ENCODE data around the gene IL24. TPM values are rescaled to one million over a fixed set of nuclear protein-coding genes. Genes with fewer than 3 reads are reported as not detected.
A peak's percentile ranks its signal among the peaks of the same experiment; 100 is the strongest.

The IL24 gene
- total RNA-seq, 1 donor from 2014 or later, result not detected

DNA sequence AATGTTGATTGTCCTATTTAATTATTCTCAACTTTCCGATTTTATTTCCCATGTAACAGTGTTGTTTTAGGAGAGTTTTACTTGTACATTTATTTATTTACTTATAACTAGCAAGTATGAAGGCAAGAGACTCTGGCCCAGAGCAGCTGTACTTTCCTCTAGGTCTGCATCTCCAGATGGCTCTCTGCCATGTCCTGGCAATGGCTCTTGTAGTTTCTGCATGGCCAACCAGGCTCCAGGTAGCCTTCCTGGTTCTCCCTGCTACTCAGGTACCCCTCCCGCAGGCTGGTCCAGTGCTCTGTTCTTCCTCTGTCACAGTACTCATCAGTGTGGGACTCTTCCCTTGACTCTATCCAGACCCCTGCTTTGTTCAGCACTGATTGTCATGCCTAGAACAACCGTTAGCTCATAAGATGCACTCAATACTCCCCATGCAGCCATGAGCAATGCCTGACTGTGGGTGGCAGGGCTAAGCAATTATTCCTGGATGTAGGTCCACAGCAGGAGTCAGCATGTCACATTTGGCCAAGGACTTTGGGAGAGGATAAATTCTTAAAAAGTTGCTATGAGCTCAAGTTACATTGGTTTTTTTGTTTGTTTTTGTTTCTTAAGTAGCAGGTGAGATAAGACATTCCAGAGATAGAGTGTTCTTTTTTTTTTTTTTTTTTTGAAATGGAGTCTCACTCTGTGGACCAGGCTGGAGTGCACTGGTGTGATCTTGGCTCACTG is 42.7 kb upstream of the IL24 start:
- peaks cover 35% of the 10 kb centered on the region for H3K9me3 Mint-ChIP-seq (ENCODE audit: low read depth)
- TF ChIP-seq, protein P1, sequence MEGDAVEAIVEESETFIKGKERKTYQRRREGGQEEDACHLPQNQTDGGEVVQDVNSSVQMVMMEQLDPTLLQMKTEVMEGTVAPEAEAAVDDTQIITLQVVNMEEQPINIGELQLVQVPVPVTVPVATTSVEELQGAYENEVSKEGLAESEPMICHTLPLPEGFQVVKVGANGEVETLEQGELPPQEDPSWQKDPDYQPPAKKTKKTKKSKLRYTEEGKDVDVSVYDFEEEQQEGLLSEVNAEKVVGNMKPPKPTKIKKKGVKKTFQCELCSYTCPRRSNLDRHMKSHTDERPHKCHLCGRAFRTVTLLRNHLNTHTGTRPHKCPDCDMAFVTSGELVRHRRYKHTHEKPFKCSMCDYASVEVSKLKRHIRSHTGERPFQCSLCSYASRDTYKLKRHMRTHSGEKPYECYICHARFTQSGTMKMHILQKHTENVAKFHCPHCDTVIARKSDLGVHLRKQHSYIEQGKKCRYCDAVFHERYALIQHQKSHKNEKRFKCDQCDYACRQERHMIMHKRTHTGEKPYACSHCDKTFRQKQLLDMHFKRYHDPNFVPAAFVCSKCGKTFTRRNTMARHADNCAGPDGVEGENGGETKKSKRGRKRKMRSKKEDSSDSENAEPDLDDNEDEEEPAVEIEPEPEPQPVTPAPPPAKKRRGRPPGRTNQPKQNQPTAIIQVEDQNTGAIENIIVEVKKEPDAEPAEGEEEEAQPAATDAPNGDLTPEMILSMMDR (IDR thresholded peaks at IDR 0.05; ENCODE audit: unreplicated experiment), result no peak
- DNase-seq (ENCODE audit: low spot score, unreplicated experiment), result no peak
- no peak overlapping the region for H3K4me3 Mint-ChIP-seq (ENCODE audit: low read depth)
- peaks cover 8% of the 10 kb centered on the region for H3K27me3 Mint-ChIP-seq
- H3K27ac Mint-ChIP-seq, result no peak overlapping the region
- no peaks in the 10 kb centered on the region for H3K36me3 Mint-ChIP-seq (ENCODE audit: insufficient read depth)
- H3K4me1 Mint-ChIP-seq (ENCODE audit: low read depth), result peaks cover 3% of the 10 kb centered on the region

DNA sequence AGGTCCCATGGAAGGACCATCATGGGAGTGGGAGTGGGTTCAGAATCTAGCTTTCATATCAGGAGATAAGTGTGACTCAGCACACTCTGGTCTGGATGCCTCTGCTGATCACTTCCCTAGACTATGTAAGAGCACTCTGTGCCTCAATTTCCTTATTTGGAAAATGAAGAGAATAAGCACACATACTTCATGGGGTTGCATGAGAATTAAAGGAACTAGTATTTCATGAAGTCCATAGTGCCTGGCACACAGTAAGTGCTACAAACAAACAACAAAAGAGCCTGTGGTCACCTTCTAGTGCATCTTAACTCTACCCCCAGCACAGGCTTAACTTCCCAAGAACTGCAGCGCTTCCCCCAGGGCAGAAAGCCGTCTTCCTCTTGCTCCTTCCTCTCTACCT is 41.4 kb upstream of the IL24 start:
- no peak for DNase-seq (ENCODE audit: low spot score, unreplicated experiment)
- H3K27ac Mint-ChIP-seq, result no peak overlapping the region
- H3K4me3 Mint-ChIP-seq (ENCODE audit: low read depth), result no peak overlapping the region
- peaks cover 15% of the 10 kb centered on the region for H3K27me3 Mint-ChIP-seq
- H3K36me3 Mint-ChIP-seq (ENCODE audit: insufficient read depth), result no peaks in the 10 kb centered on the region
- peaks cover 3% of the 10 kb centered on the region for H3K4me1 Mint-ChIP-seq (ENCODE audit: low read depth)
- TF ChIP-seq, protein P1 (IDR thresholded peaks at IDR 0.05; ENCODE audit: unreplicated experiment), result no peak
- peaks cover 26% of the 10 kb centered on the region for H3K9me3 Mint-ChIP-seq (ENCODE audit: low read depth)

DNA sequence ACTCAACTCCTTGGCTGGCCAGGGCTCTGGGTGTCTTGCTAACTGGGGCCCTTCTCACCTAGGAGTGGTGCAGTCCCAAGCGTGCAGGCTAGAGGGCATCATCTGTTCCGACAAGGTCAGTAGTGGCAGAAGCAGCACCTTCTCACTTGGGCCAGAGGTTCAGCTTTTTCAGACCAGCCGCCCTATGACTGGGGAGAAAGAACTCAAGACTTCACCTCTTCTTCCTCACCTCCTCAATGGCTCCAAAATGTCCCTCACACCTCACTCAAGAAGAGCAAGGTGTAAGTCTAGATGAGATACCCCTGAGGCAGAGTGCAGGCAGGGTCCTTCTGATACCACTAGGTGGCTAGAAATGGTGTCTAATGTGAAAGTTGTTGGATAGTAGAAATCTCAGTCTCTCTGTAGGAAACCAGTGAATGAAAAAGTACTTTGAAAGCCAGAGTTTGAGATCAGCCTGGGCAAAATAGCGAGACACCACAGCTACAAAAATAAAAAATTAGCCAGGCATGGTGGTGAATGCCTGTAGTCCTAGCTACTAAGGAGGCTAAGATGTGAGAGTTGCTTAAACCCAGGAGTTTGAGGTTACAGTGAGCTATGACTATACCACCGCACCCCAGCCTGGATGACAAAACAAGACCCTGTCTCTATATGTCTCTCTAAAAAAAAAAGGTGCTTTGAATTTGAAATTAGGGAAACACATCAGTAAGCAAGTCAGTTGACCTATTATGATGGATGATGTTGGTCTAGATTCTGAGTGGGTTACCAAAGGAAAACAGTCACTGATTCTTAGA is 40.4 kb upstream of the IL24 start:
- H3K4me3 Mint-ChIP-seq (ENCODE audit: low read depth), result no peak overlapping the region
- peaks cover 21% of the 10 kb centered on the region for H3K27me3 Mint-ChIP-seq
- no peaks in the 10 kb centered on the region for H3K36me3 Mint-ChIP-seq (ENCODE audit: insufficient read depth)
- peaks cover 3% of the 10 kb centered on the region for H3K4me1 Mint-ChIP-seq (ENCODE audit: low read depth)
- no peak for DNase-seq (ENCODE audit: low spot score, unreplicated experiment)
- H3K27ac Mint-ChIP-seq, result no peak overlapping the region
- H3K9me3 Mint-ChIP-seq (ENCODE audit: low read depth), result peaks cover 20% of the 10 kb centered on the region
- TF ChIP-seq, protein P1 (IDR thresholded peaks at IDR 0.05; ENCODE audit: unreplicated experiment), result peak; percentile 34

DNA sequence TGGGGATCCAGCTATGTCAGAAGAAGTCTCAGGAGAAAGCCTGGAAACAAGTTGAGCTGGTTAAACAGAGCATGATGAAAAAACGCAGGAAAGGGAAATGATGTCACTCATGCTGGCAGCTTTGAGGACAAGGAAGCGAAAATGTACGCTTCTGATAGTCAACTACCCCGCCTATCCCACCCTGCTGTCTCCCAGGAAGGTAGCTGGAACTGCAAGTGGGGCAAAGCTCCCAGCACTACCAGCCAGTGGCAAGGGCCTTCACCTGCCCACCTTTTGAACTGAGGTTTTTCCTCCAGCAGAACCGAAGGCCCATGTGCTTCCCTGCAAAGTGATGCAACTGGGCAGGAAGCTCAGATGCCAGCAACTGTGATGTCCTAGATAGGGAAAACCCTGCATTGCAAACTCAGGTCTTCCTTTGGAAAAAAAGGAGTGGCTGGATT is 38.1 kb upstream of the IL24 start:
- no peak for DNase-seq (ENCODE audit: low spot score, unreplicated experiment)
- Mint-ChIP-seq H3K27ac (no peak overlapping the region), H3K27me3 (peaks cover 26% of the 10 kb centered on the region), H3K9me3 (ENCODE audit: low read depth) (peaks cover 2% of the 10 kb centered on the region), H3K4me1 (ENCODE audit: low read depth) (peaks cover 8% of the 10 kb centered on the region), H3K4me3 (ENCODE audit: low read depth) (no peak overlapping the region), H3K36me3 (ENCODE audit: insufficient read depth) (no peaks in the 10 kb centered on the region)
- TF ChIP-seq, protein P1 (IDR thresholded peaks at IDR 0.05; ENCODE audit: unreplicated experiment), result no peak

DNA sequence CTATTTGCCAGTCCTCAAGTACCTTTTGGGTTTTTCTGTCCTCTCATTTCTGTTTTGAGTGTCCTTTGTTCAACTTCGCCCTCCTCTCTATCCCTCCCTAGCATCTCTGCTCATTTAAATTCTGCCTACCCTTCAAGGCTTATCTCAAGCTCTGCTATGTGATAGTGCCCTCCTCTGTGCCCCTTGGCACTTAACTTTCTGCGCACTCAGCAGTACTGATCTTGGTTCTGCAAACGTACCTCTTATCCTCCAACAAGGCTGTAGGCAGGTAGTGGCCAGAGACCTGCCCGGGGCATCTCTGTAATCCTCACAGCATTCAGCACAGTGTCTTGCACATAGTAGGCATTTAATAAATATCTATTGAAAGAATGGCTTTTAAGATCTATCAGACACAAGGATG is 37.1 kb upstream of the IL24 start:
- peaks cover 30% of the 10 kb centered on the region for H3K27me3 Mint-ChIP-seq
- H3K4me3 Mint-ChIP-seq (ENCODE audit: low read depth), result no peak overlapping the region

More for the DNA sequence above, 37.1 kb upstream of the IL24 start:
- Mint-ChIP-seq H3K9me3 (ENCODE audit: low read depth) (no peaks in the 10 kb centered on the region), H3K36me3 (ENCODE audit: insufficient read depth) (no peaks in the 10 kb centered on the region), H3K27ac (no peak overlapping the region), H3K4me1 (ENCODE audit: low read depth) (peaks cover 5% of the 10 kb centered on the region)
- TF ChIP-seq, protein P1 (IDR thresholded peaks at IDR 0.05; ENCODE audit: unreplicated experiment), result no peak
- DNase-seq (ENCODE audit: low spot score, unreplicated experiment), result no peak
